ENCODE measurements around the gene CHSY1. TPM values are rescaled to one million over a fixed set of nuclear protein-coding genes. Genes with fewer than 3 reads are reported as not detected.

CHSY1 gene
- total RNA-seq, 1 donor from 2014 or later = 43.0 TPM

GRCh38 chr15:101272584-101272983 lies 20.7 kb upstream of the CHSY1 start:
- TF ChIP-seq, protein P1, sequence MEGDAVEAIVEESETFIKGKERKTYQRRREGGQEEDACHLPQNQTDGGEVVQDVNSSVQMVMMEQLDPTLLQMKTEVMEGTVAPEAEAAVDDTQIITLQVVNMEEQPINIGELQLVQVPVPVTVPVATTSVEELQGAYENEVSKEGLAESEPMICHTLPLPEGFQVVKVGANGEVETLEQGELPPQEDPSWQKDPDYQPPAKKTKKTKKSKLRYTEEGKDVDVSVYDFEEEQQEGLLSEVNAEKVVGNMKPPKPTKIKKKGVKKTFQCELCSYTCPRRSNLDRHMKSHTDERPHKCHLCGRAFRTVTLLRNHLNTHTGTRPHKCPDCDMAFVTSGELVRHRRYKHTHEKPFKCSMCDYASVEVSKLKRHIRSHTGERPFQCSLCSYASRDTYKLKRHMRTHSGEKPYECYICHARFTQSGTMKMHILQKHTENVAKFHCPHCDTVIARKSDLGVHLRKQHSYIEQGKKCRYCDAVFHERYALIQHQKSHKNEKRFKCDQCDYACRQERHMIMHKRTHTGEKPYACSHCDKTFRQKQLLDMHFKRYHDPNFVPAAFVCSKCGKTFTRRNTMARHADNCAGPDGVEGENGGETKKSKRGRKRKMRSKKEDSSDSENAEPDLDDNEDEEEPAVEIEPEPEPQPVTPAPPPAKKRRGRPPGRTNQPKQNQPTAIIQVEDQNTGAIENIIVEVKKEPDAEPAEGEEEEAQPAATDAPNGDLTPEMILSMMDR (conservative IDR thresholded peaks at IDR 0.05) = no peak
- Mint-ChIP-seq H3K36me3 (peaks cover 50% of the 10 kb centered on the region), H3K27me3 (no peaks in the 10 kb centered on the region), H3K4me3 (no peak overlapping the region), H3K9me3 (no peaks in the 10 kb centered on the region), H3K27ac (peak overlapping the region; percentile 50), H3K4me1 (ENCODE audit: unreplicated experiment) (peaks cover under 1% of the 10 kb centered on the region)
- no peak for DNase-seq (ENCODE audit: extremely low spot score, unreplicated experiment)

- H3K27me3 Mint-ChIP-seq = no peaks in the 10 kb centered on the region
- no peak overlapping the region for H3K27ac Mint-ChIP-seq
- no peaks in the 10 kb centered on the region for H3K4me1 Mint-ChIP-seq (ENCODE audit: unreplicated experiment)
- no peaks in the 10 kb centered on the region for H3K9me3 Mint-ChIP-seq
- DNase-seq (ENCODE audit: extremely low spot score, unreplicated experiment) = no peak
- H3K36me3 Mint-ChIP-seq = peaks cover 46% of the 10 kb centered on the region
- no peak overlapping the region for H3K4me3 Mint-ChIP-seq
- TF ChIP-seq, protein P1 (conservative IDR thresholded peaks at IDR 0.05) = peak; percentile 48
Measured at GRCh38 chr15:101269479-101270223, 17.8 kb upstream of the CHSY1 start.

DNA sequence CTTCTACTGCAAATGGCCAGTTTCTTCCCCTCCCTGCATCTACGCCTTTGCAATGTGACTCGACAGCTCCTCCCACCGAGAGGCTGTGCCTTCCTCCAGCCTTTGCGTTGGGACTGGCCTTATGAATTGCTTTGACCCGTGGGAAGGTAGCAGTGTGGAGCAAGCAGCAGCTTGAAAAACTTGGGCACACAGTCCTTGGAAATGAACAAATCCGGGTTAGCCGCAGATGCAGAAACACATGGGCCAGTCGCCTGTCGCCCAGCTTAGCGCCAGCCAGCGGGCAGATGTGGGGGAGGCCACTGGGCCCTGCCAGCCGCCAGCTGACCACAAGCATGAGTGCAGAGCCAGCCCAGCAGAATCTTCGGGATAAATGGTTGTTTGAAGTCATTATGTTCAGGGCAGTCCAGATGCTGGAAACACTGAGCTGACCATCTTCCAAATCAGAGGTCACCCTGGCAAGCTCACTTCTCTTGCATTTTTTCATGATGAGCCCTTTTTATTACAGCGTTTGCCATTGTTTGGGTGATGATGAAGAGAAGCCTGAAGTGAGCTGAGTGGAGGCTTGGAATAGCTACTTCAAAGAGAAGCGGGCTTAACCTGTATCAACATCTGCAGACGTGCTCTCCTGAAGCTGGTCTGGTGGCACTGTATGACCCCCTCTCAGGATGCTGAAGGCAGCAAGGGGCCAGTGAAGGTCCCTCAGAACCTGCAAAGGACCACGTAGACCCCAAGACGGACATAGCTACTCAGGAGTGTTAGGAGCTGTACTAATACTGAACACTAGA lies 15.7 kb upstream of the CHSY1 start:
- H3K27me3 Mint-ChIP-seq = no peaks in the 10 kb centered on the region
- TF ChIP-seq, protein P1 (conservative IDR thresholded peaks at IDR 0.05) = no peak
- no peak overlapping the region for H3K4me3 Mint-ChIP-seq
- H3K9me3 Mint-ChIP-seq = no peaks in the 10 kb centered on the region
- H3K4me1 Mint-ChIP-seq (ENCODE audit: unreplicated experiment) = no peaks in the 10 kb centered on the region
- no peak for DNase-seq (ENCODE audit: extremely low spot score, unreplicated experiment)
- H3K27ac Mint-ChIP-seq = no peak overlapping the region
- peaks cover 26% of the 10 kb centered on the region for H3K36me3 Mint-ChIP-seq

GRCh38 chr15:101266787-101267186 lies 14.9 kb upstream of the CHSY1 start:
- no peak overlapping the region for H3K4me3 Mint-ChIP-seq

GRCh38 chr15:101266034-101266433 lies 14.2 kb upstream of the CHSY1 start:
- TF ChIP-seq, protein P1 (conservative IDR thresholded peaks at IDR 0.05) = no peak
- Mint-ChIP-seq H3K36me3 (peaks cover 16% of the 10 kb centered on the region), H3K4me1 (ENCODE audit: unreplicated experiment) (no peaks in the 10 kb centered on the region), H3K9me3 (no peaks in the 10 kb centered on the region), H3K4me3 (no peak overlapping the region), H3K27me3 (peaks cover 3% of the 10 kb centered on the region), H3K27ac (no peak overlapping the region)
- no peak for DNase-seq (ENCODE audit: extremely low spot score, unreplicated experiment)

More at GRCh38 chr15:101266787-101267186, 14.9 kb upstream of the CHSY1 start:
- no peak for DNase-seq (ENCODE audit: extremely low spot score, unreplicated experiment)
- Mint-ChIP-seq H3K4me1 (ENCODE audit: unreplicated experiment) (no peaks in the 10 kb centered on the region), H3K36me3 (peaks cover 21% of the 10 kb centered on the region), H3K27ac (no peak overlapping the region), H3K27me3 (peaks cover 3% of the 10 kb centered on the region), H3K9me3 (no peaks in the 10 kb centered on the region)
- TF ChIP-seq, protein P1 (conservative IDR thresholded peaks at IDR 0.05) = no peak
